Measurements from ENCODE around the gene FN3K. TPM values are rescaled to one million over a fixed set of nuclear protein-coding genes. Genes with fewer than 3 reads are reported as not detected.

Gene FN3K
- total and polyA plus RNA-seq, 2 of the 8 experiments (the other 6 are each of a cell fraction or from before 2014, with no cell fraction given), result 0.88 to 14.2 TPM

- TF ChIP-seq CHD7 (IDR thresholded peaks at IDR 0.05; ENCODE audit: insufficient replicate concordance, low read length), result no peak
- no peak for TF ChIP-seq RAD21 (IDR thresholded peaks at IDR 0.05 in 1 of 2, conservative IDR thresholded peaks at IDR 0.05 in 1 of 2; ENCODE audit: low read depth in 2 of 2, low read length in 2 of 2)
- TF ChIP-seq ATF2 (IDR thresholded peaks at IDR 0.05; ENCODE audit: low read length), result no peak
- no peak for TF ChIP-seq RFX5 (IDR thresholded peaks at IDR 0.05; ENCODE audit: borderline replicate concordance, low read depth, low read length)
- no peak for TF ChIP-seq MAX (IDR thresholded peaks at IDR 0.05)
- TF ChIP-seq CBX8 (IDR thresholded peaks at IDR 0.05; ENCODE audit: borderline replicate concordance, low read depth, low read length), result no peak
- no peak for TF ChIP-seq SIRT6 (IDR thresholded peaks at IDR 0.05; ENCODE audit: low read length)
- TF ChIP-seq JUND (IDR thresholded peaks at IDR 0.05; ENCODE audit: low read length), result no peak
Measured at GRCh38 chr17:82793974-82794630, 58.7 kb downstream of the FN3K start (continued).

Measured in H1 (cell line).